Hematopoietic multipotent progenitor cell treated with erythropoietin and hydrocortisone succinate and interleukin-3 and kit ligand, for 17 days (in vitro differentiated cells): ENCODE results near the gene THSD7B.
"Not testable (repeated sequence)": the region's sequence is repeated elsewhere in the genome, so short reads cannot be mapped to it uniquely, and the experiment has no call there.

Experiments used
- DNase-seq: peaks from one replicate; pipeline ENCODE4 v3.0.0-alpha.2; 2015; ENCODE audit warnings: low spot score

Gene THSD7B

GRCh38 chr2:136932700-136933099 is 167.4 kb downstream of the THSD7B start:
- DNase-seq = no peak

GRCh38 chr2:136935119-136935518 is 169.8 kb downstream of the THSD7B start:
- DNase-seq = no peak

- DNase-seq = no peak
Measured at GRCh38 chr2:136956050-136956449, 190.7 kb downstream of the THSD7B start.

GRCh38 chr2:136957044-136957443 is 191.7 kb downstream of the THSD7B start:
- DNase-seq = no peak

GRCh38 chr2:136962105-136962725 is 196.9 kb downstream of the THSD7B start:
- DNase-seq = no peak

GRCh38 chr2:136966485-136966884 is 201.1 kb downstream of the THSD7B start:
- no peak for DNase-seq

- no peak for DNase-seq
Measured at GRCh38 chr2:136980303-136980702, 215.0 kb downstream of the THSD7B start.

GRCh38 chr2:136981689-136982088 is 216.3 kb downstream of the THSD7B start:
- DNase-seq = not testable (repeated sequence)

GRCh38 chr2:136985044-136985443 is 219.7 kb downstream of the THSD7B start:
- DNase-seq = no peak

- no peak for DNase-seq
Measured at GRCh38 chr2:136986605-136987221, 221.4 kb downstream of the THSD7B start.

GRCh38 chr2:136990316-136990715 is 225.0 kb downstream of the THSD7B start:
- no peak for DNase-seq

GRCh38 chr2:136994793-136995192 is 229.4 kb downstream of the THSD7B start:
- DNase-seq = no peak

- no peak for DNase-seq
Measured at GRCh38 chr2:136997557-136997956, 232.2 kb downstream of the THSD7B start.

- no peak for DNase-seq
Measured at GRCh38 chr2:137000811-137001210, 235.5 kb downstream of the THSD7B start.

- no peak for DNase-seq
Measured at GRCh38 chr2:137002896-137003295, 237.6 kb downstream of the THSD7B start.

GRCh38 chr2:137005210-137005609 is 239.9 kb downstream of the THSD7B start:
- DNase-seq = no peak

- no peak for DNase-seq
Measured at GRCh38 chr2:137007938-137008337, 242.6 kb downstream of the THSD7B start.

- no peak for DNase-seq
Measured at GRCh38 chr2:137009953-137010352, 244.6 kb downstream of the THSD7B start.

- DNase-seq = no peak
Measured at GRCh38 chr2:137020452-137021196, 255.3 kb downstream of the THSD7B start.

- no peak for DNase-seq
Measured at GRCh38 chr2:137021763-137022162, 256.4 kb downstream of the THSD7B start.

- DNase-seq = no peak
Measured at GRCh38 chr2:137023205-137023604, 257.9 kb downstream of the THSD7B start.

GRCh38 chr2:137031731-137032130 is 266.4 kb downstream of the THSD7B start:
- DNase-seq = no peak

- DNase-seq = no peak
Measured at GRCh38 chr2:137036619-137037018, 271.3 kb downstream of the THSD7B start.
